Lower leg skin (tissue), 4 donors: ENCODE measurements around the gene CD69. TPM values are rescaled to one million over a fixed set of nuclear protein-coding genes. Genes with fewer than 3 reads are reported as not detected.

Source experiments
- DNase-seq, 2 donors: peaks; one replicate each; pipeline ENCODE4 v3.0.0-alpha.2; 2019; ENCODE audit warnings: low spot score in 2 of 2
- H3K4me3 ChIP-seq: fragments of 200-600 bp; sonication (generic); 2 replicates; pipeline ENCODE4 v1.5.1; 2017; ENCODE audit warnings: mild to moderate bottlenecking, low read depth; ENCODE audit not compliant: poor library complexity, severe bottlenecking
- CTCF ChIP-seq, 3 donors: fragments of 450-650 bp; IDR thresholded peaks; one replicate each; pipeline ENCODE4 v1.5.1; 2016; ENCODE audit warnings: antibody characterized with exemption in 3 of 3, mild to moderate bottlenecking in 3 of 3, moderate library complexity in 2 of 3
- POLR2A ChIP-seq, 2 donors: fragments of 450-650 bp; IDR thresholded peaks; one replicate each; pipeline ENCODE4 v1.6.1; 2016 to 2017; ENCODE audit warnings: antibody characterized with exemption in 2 of 2, mild to moderate bottlenecking in 1 of 2, moderate library complexity in 1 of 2
- WGBS, 2 donors: methylation state at CpG; one replicate each; pipeline ENCODE4 v1.1.5; 2018; 5-methylcytosine and 5-hydroxymethylcytosine counted together
- intact Hi-C: fragments of 100-400 bp; cut with DNase I; formaldehyde crosslinking; loops from one replicate; pipeline ENCODE4 v1.15.0; 2023; ENCODE audit warnings: low total_unique reads
- total RNA-seq, 4 donors: library from RNA; depleted of rRNA; stranded (reverse); fragments of >200 nt; gene quantifications; one replicate each; pipeline ENCODE4 v1.1.0, GENCODE V29; 2016

Gene CD69
- 1 to 10 TPM in 3 of 4 donors, under 1 TPM in 1; 0.61 to 4.0 (median 1.9) TPM for total RNA-seq

- intact Hi-C loops = no loop called here
- no peak within 1 kb of the TSS for H3K4me3 ChIP-seq
- WGBS, 2 donors = 60 to 61% methylated on average over 6 of the region's 6 CpGs
- DNase-seq = peak in 1 of 2 donors; percentile 42
- TF ChIP-seq CTCF (IDR thresholded peaks at IDR 0.05) (no peak), POLR2A (IDR thresholded peaks at IDR 0.05) (peak in 1 of 2 donors; percentile 9)
Measured at GRCh38 chr12:9760699-9761418, at the start of gene CD69. TSS of gene CD69 (minus strand) at chr12:9760901. CDS start at chr12:9760820, 81 bp downstream.

- intact Hi-C loops = no loop called here
Measured at GRCh38 chr12:9809866-9810265, 49.2 kb upstream of the CD69 start.

GRCh38 chr12:9809338-9809737 is 48.6 kb upstream of the CD69 start:
- intact Hi-C loops = no loop called here
- DNase-seq = no peak
- no peak overlapping the region for H3K4me3 ChIP-seq
- TF ChIP-seq POLR2A (IDR thresholded peaks at IDR 0.05) (no peak), CTCF (IDR thresholded peaks at IDR 0.05) (no peak)
- WGBS, 2 donors = 70 to 87% methylated on average over 4 of the region's 4 CpGs

More at GRCh38 chr12:9809866-9810265, 49.2 kb upstream of the CD69 start:
- no peak for DNase-seq
- TF ChIP-seq POLR2A (IDR thresholded peaks at IDR 0.05) (no peak), CTCF (IDR thresholded peaks at IDR 0.05) (no peak)
- no peak overlapping the region for H3K4me3 ChIP-seq

- 59 to 66% methylated on average over 3 of the region's 3 CpGs for WGBS, 2 donors
- H3K4me3 ChIP-seq = no peak overlapping the region
- intact Hi-C loops = no loop called here
- TF ChIP-seq POLR2A (IDR thresholded peaks at IDR 0.05) (no peak), CTCF (IDR thresholded peaks at IDR 0.05) (no peak)
- DNase-seq = no peak
Measured at GRCh38 chr12:9808504-9808903, 47.8 kb upstream of the CD69 start.

GRCh38 chr12:9806714-9807113 is 46.0 kb upstream of the CD69 start:
- DNase-seq = no peak
- no peak overlapping the region for H3K4me3 ChIP-seq
- intact Hi-C loops = no loop called here
- no peak for TF ChIP-seq CTCF (IDR thresholded peaks at IDR 0.05)
- no peak for TF ChIP-seq POLR2A (IDR thresholded peaks at IDR 0.05)
- 76 to 89% methylated on average over 4 of the region's 4 CpGs for WGBS, 2 donors

- intact Hi-C loops = no loop called here
Measured at GRCh38 chr12:9805883-9806282, 45.2 kb upstream of the CD69 start.

More at GRCh38 chr12:9805883-9806282, 45.2 kb upstream of the CD69 start:
- no peak overlapping the region for H3K4me3 ChIP-seq
- 97% methylated on average over 2 of the region's 2 CpGs for WGBS, 2 donors
- TF ChIP-seq CTCF (IDR thresholded peaks at IDR 0.05) = no peak
- TF ChIP-seq POLR2A (IDR thresholded peaks at IDR 0.05) = no peak
- DNase-seq = no peak
